Measurements from ENCODE around the gene MAT2B. TPM values are rescaled to one million over a fixed set of nuclear protein-coding genes. Genes with fewer than 3 reads are reported as not detected.

MAT2B gene
- total RNA-seq, 1 experiment from 2014 or later: 55.7 TPM

DNA sequence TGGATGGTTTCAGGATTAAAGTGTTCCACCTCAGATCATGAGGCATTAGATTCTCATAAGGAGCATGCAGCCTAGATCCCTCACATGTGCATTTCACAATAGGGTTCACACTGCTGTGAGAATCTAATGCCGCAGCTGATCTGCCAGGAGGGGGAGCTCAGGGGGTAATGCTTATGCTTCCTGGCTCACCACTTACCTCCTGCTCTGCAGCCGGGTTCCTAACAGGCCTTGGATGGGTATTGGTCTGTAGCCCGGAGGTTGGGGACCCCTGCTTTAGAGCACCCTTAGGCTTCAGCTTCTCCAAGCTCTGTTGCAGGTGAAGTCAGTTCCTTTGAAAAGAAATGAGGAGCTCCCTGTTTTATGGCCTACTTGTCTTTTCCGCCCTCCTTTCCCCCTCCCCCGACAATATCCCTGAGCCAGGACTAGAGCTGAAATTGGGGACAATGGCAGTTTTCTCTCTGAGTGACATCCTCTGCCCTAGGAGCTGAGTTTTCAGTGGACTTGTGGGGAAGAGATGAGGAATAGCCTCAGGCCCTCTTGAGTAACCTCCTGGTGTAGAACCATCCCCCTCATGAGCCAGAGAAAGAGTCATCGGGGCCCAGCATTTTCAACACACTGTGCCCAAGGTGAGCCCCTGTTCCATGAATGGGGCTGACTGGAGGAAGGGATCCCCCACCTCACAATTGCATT lies 16.2 kb upstream of the MAT2B start:
- H3K9me3 Mint-ChIP-seq: peaks cover 26% of the 10 kb centered on the region
- DNase-seq (ENCODE audit: low spot score) (peak; percentile 60), ATAC-seq (peak; percentile 99)
- H3K36me3 Mint-ChIP-seq: peaks cover 78% of the 10 kb centered on the region
- H3K4me1 Mint-ChIP-seq: peaks cover 8% of the 10 kb centered on the region
- no peak overlapping the region for H3K27ac Mint-ChIP-seq
- TF ChIP-seq ZNF121 (CRISPR knock-in tag; IDR thresholded peaks at IDR 0.05) (peak; percentile 98), TP53 (CRISPR knock-in tag; IDR thresholded peaks at IDR 0.05) (no peak), CTCF (IDR thresholded peaks at IDR 0.05) (0 out of 2 replicates have a peak, but pooled peaks have one; percentile 8), TEAD1 (CRISPR knock-in tag; IDR thresholded peaks at IDR 0.05) (0 out of 2 replicates have a peak, but pooled peaks have one; percentile 39), ZNF138 (CRISPR knock-in tag; conservative IDR thresholded peaks at IDR 0.05) (no peak)
- ChIA-PET CTCF (interaction anchor here (0.6 to 2.1 kb wide), 7 partner anchors 9 to 76 kb away, joined by 3 to 18 read pairs (median 6); partner anchors contain the start of genes HMMR and NUDCD2), POLR2A (interaction anchor here (0.6 to 2.1 kb wide), 5 partner anchors 14 to 62 kb away, joined by 3 to 8 read pairs (median 4); partner anchors contain the start of gene MAT2B)
- H3K4me3 Mint-ChIP-seq: no peak overlapping the region
- no peaks in the 10 kb centered on the region for H3K27me3 Mint-ChIP-seq (ENCODE audit: low read depth)

- ChIA-PET CTCF (interaction anchor here (0.6 to 2.1 kb wide), 7 partner anchors 9 to 75 kb away, joined by 3 to 18 read pairs (median 6); partner anchors contain the start of genes HMMR and NUDCD2), POLR2A (interaction anchor here (0.6 to 2.1 kb wide), 3 partner anchors 15 to 62 kb away, joined by 3 to 8 read pairs (median 5); partner anchors contain the start of gene MAT2B)
- DNase-seq (ENCODE audit: low spot score) (no peak), ATAC-seq (no peak)
- TF ChIP-seq ZNF671 (CRISPR knock-in tag; IDR thresholded peaks at IDR 0.05) (no peak), TEAD4 (CRISPR knock-in tag; IDR thresholded peaks at IDR 0.05) (no peak), ZNF219 (CRISPR knock-in tag; IDR thresholded peaks at IDR 0.05; ENCODE audit: borderline replicate concordance) (no peak), NFE2L1 (CRISPR knock-in tag; IDR thresholded peaks at IDR 0.05) (no peak), NR1H2 (CRISPR knock-in tag; IDR thresholded peaks at IDR 0.05) (no peak), CREM (CRISPR knock-in tag; IDR thresholded peaks at IDR 0.05) (no peak)
- TF ChIP-seq, protein P1, sequence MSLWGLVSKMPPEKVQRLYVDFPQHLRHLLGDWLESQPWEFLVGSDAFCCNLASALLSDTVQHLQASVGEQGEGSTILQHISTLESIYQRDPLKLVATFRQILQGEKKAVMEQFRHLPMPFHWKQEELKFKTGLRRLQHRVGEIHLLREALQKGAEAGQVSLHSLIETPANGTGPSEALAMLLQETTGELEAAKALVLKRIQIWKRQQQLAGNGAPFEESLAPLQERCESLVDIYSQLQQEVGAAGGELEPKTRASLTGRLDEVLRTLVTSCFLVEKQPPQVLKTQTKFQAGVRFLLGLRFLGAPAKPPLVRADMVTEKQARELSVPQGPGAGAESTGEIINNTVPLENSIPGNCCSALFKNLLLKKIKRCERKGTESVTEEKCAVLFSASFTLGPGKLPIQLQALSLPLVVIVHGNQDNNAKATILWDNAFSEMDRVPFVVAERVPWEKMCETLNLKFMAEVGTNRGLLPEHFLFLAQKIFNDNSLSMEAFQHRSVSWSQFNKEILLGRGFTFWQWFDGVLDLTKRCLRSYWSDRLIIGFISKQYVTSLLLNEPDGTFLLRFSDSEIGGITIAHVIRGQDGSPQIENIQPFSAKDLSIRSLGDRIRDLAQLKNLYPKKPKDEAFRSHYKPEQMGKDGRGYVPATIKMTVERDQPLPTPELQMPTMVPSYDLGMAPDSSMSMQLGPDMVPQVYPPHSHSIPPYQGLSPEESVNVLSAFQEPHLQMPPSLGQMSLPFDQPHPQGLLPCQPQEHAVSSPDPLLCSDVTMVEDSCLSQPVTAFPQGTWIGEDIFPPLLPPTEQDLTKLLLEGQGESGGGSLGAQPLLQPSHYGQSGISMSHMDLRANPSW (CRISPR knock-in tag; conservative IDR thresholded peaks at IDR 0.05; ENCODE audit: low read depth): no peak
- TF ChIP-seq, protein P2, sequence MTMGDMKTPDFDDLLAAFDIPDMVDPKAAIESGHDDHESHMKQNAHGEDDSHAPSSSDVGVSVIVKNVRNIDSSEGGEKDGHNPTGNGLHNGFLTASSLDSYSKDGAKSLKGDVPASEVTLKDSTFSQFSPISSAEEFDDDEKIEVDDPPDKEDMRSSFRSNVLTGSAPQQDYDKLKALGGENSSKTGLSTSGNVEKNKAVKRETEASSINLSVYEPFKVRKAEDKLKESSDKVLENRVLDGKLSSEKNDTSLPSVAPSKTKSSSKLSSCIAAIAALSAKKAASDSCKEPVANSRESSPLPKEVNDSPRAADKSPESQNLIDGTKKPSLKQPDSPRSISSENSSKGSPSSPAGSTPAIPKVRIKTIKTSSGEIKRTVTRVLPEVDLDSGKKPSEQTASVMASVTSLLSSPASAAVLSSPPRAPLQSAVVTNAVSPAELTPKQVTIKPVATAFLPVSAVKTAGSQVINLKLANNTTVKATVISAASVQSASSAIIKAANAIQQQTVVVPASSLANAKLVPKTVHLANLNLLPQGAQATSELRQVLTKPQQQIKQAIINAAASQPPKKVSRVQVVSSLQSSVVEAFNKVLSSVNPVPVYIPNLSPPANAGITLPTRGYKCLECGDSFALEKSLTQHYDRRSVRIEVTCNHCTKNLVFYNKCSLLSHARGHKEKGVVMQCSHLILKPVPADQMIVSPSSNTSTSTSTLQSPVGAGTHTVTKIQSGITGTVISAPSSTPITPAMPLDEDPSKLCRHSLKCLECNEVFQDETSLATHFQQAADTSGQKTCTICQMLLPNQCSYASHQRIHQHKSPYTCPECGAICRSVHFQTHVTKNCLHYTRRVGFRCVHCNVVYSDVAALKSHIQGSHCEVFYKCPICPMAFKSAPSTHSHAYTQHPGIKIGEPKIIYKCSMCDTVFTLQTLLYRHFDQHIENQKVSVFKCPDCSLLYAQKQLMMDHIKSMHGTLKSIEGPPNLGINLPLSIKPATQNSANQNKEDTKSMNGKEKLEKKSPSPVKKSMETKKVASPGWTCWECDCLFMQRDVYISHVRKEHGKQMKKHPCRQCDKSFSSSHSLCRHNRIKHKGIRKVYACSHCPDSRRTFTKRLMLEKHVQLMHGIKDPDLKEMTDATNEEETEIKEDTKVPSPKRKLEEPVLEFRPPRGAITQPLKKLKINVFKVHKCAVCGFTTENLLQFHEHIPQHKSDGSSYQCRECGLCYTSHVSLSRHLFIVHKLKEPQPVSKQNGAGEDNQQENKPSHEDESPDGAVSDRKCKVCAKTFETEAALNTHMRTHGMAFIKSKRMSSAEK (CRISPR knock-in tag; IDR thresholded peaks at IDR 0.05; ENCODE audit: borderline replicate concordance): no peak
- TF ChIP-seq, protein P3, sequence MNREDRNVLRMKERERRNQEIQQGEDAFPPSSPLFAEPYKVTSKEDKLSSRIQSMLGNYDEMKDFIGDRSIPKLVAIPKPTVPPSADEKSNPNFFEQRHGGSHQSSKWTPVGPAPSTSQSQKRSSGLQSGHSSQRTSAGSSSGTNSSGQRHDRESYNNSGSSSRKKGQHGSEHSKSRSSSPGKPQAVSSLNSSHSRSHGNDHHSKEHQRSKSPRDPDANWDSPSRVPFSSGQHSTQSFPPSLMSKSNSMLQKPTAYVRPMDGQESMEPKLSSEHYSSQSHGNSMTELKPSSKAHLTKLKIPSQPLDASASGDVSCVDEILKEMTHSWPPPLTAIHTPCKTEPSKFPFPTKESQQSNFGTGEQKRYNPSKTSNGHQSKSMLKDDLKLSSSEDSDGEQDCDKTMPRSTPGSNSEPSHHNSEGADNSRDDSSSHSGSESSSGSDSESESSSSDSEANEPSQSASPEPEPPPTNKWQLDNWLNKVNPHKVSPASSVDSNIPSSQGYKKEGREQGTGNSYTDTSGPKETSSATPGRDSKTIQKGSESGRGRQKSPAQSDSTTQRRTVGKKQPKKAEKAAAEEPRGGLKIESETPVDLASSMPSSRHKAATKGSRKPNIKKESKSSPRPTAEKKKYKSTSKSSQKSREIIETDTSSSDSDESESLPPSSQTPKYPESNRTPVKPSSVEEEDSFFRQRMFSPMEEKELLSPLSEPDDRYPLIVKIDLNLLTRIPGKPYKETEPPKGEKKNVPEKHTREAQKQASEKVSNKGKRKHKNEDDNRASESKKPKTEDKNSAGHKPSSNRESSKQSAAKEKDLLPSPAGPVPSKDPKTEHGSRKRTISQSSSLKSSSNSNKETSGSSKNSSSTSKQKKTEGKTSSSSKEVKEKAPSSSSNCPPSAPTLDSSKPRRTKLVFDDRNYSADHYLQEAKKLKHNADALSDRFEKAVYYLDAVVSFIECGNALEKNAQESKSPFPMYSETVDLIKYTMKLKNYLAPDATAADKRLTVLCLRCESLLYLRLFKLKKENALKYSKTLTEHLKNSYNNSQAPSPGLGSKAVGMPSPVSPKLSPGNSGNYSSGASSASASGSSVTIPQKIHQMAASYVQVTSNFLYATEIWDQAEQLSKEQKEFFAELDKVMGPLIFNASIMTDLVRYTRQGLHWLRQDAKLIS (CRISPR knock-in tag; IDR thresholded peaks at IDR 0.05; ENCODE audit: borderline replicate concordance): no peak
- TF ChIP-seq, protein P4, sequence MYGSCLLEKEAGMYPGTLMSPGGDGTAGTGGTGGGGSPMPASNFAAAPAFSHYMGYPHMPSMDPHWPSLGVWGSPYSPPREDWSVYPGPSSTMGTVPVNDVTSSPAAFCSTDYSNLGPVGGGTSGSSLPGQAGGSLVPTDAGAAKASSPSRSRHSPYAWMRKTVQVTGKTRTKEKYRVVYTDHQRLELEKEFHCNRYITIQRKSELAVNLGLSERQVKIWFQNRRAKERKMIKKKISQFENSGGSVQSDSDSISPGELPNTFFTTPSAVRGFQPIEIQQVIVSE (CRISPR knock-in tag; IDR thresholded peaks at IDR 0.05; ENCODE audit: borderline replicate concordance): no peak
- H3K27me3 Mint-ChIP-seq (ENCODE audit: low read depth): no peaks in the 10 kb centered on the region
- peaks cover 8% of the 10 kb centered on the region for H3K4me1 Mint-ChIP-seq
- no peak overlapping the region for H3K27ac Mint-ChIP-seq
- peaks cover 26% of the 10 kb centered on the region for H3K9me3 Mint-ChIP-seq
- no peak overlapping the region for H3K4me3 Mint-ChIP-seq
- peaks cover 74% of the 10 kb centered on the region for H3K36me3 Mint-ChIP-seq
These were observed 15.7 kb upstream of the MAT2B start for GRCh38 chr5:163489745-163490075.
